Pons (tissue), 1 donor: ENCODE measurements around the gene PRSS57.

ENCODE experiments used
- DNase-seq: peaks from one replicate; pipeline ENCODE4 v3.0.0-alpha.2; 2016; ENCODE audit warnings: low spot score

Gene PRSS57

GRCh38 chr19:652467-653389, 42.5 kb downstream of the PRSS57 start:
- no peak for DNase-seq

- no peak for DNase-seq
Measured at GRCh38 chr19:651991-652390, 43.3 kb downstream of the PRSS57 start.

- no peak for DNase-seq
Measured at GRCh38 chr19:651114-651818, 44.0 kb downstream of the PRSS57 start.

- no peak for DNase-seq
Measured at GRCh38 chr19:650121-650520, 45.1 kb downstream of the PRSS57 start.

GRCh38 chr19:648904-649801, 46.1 kb downstream of the PRSS57 start:
- DNase-seq: no peak

GRCh38 chr19:648305-648704, 46.9 kb downstream of the PRSS57 start:
- DNase-seq: no peak

GRCh38 chr19:647566-648284, 47.5 kb downstream of the PRSS57 start:
- no peak for DNase-seq

- no peak for DNase-seq
Measured at GRCh38 chr19:646779-647565, 48.3 kb downstream of the PRSS57 start.

- no peak for DNase-seq
Measured at GRCh38 chr19:645912-646778, 49.1 kb downstream of the PRSS57 start.

GRCh38 chr19:644789-645188, 50.5 kb downstream of the PRSS57 start:
- no peak for DNase-seq

- no peak for DNase-seq
Measured at GRCh38 chr19:644363-644762, 50.9 kb downstream of the PRSS57 start.

GRCh38 chr19:643736-644135, 51.5 kb downstream of the PRSS57 start:
- no peak for DNase-seq

GRCh38 chr19:642767-643727, 52.2 kb downstream of the PRSS57 start:
- DNase-seq: no peak

GRCh38 chr19:641702-642101, 53.5 kb downstream of the PRSS57 start:
- no peak for DNase-seq

- no peak for DNase-seq
Measured at GRCh38 chr19:640606-641189, 54.6 kb downstream of the PRSS57 start.

- no peak for DNase-seq
Measured at GRCh38 chr19:640161-640558, 55.1 kb downstream of the PRSS57 start.

- peak; percentile 71 for DNase-seq
Measured at GRCh38 chr19:639253-640160, 55.7 kb downstream of the PRSS57 start, which contains the start of gene FGF22. FGF22 (plus strand) TSS chr19:639879; CDS start chr19:639926, 47 bp downstream.
